PC-3 (cell line): ENCODE results near the gene PPIC.

Experiments
- EZH2 ChIP-seq: fragments of 300-600 bp; sonication (generic); IDR thresholded peaks from one replicate; pipeline ENCODE4 v1.6.1; 2017; ENCODE audit warnings: antibody characterized with exemption, mild to moderate bottlenecking, low read length; ENCODE audit not compliant: unreplicated experiment
- EZH2phosphoT487 ChIP-seq: fragments of 300-600 bp; sonication (generic); IDR thresholded peaks from 2 replicates; pipeline ENCODE4 v1.6.1; 2018; ENCODE audit warnings: mild to moderate bottlenecking, antibody characterized with exemption, low read length, borderline replicate concordance
- TF ChIP-seq, protein P1 (sequence below): fragments of 300-600 bp; sonication (generic); conservative IDR thresholded peaks from 2 replicates; pipeline ENCODE4 v1.5.1; 2017; ENCODE audit warnings: antibody characterized with exemption, low read depth, mild to moderate bottlenecking, low read length

DNA sequence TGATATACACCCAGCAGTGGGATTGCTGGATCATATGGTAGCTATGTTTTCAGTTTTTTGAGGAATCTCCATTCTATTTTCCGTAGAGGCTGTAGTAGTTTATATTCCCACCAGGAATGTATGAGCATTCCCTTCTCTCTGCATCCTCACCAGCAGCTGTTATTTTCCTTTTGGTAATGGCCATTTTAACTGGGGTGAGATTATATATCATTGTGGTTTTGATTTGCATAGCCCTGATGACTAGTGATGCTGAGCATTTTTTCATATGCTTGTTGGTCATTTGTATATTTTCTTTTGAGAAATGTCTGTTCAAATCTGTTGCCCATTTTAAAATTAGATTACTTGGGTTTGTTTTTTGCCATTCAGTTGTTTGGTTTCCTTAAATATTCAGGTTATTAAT is 11.2 kb upstream of the PPIC start:
- TF ChIP-seq, protein P1, sequence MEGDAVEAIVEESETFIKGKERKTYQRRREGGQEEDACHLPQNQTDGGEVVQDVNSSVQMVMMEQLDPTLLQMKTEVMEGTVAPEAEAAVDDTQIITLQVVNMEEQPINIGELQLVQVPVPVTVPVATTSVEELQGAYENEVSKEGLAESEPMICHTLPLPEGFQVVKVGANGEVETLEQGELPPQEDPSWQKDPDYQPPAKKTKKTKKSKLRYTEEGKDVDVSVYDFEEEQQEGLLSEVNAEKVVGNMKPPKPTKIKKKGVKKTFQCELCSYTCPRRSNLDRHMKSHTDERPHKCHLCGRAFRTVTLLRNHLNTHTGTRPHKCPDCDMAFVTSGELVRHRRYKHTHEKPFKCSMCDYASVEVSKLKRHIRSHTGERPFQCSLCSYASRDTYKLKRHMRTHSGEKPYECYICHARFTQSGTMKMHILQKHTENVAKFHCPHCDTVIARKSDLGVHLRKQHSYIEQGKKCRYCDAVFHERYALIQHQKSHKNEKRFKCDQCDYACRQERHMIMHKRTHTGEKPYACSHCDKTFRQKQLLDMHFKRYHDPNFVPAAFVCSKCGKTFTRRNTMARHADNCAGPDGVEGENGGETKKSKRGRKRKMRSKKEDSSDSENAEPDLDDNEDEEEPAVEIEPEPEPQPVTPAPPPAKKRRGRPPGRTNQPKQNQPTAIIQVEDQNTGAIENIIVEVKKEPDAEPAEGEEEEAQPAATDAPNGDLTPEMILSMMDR = no peak
- TF ChIP-seq EZH2 (no peak), EZH2phosphoT487 (no peak)
